Activated T-cell treated with anti-CD3 and anti-CD28 coated beads, Interleukin-2, amount 50 U/mL, for 48 hours (primary cell): ENCODE data around the gene TUBA3E.
"Not testable (repeated sequence)": the region's sequence is repeated elsewhere in the genome, so short reads cannot be mapped to it uniquely, and the experiment has no call there.

Experiments used
- DNase-seq, 2 experiments: peaks; one replicate each; pipeline ENCODE4 v3.0.0-alpha.2; 2020

Gene TUBA3E

GRCh38 chr2:130198343-130198742 is at the start of gene TUBA3E:
Gene TUBA3E, minus strand, starts transcription at chr2:130198439. Its CDS starts 79 bp downstream, at chr2:130198360.
- no peak for DNase-seq

DNA sequence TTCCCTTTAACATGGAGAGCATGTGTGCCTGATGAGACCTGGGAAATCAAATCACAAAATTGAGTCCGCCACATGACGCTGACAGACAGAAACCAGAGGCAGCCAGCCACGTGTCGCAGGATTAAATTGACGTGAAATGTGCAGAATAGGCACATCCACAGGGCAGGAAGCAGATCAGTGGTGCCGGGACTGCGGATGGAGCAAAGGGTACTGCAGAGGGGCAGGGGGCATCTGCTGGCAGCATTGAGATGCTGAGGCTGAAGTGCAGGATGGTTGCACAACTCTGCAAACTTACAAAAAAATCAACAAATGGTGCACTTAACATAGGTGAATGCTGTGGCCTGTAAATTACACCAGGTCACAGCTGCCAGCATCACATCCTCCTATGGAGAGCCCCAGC is 48.2 kb upstream of the TUBA3E start:
- DNase-seq, result no peak

GRCh38 chr2:130245976-130246375 is 47.7 kb upstream of the TUBA3E start:
- DNase-seq, result no peak

- no peak for DNase-seq
Observed at GRCh38 chr2:130243359-130243758, 45.1 kb upstream of the TUBA3E start.

GRCh38 chr2:130241041-130241707 is 42.9 kb upstream of the TUBA3E start:
- no peak for DNase-seq

- DNase-seq, result not testable (repeated sequence)
Observed at GRCh38 chr2:130239581-130239980, 41.3 kb upstream of the TUBA3E start.

- DNase-seq, result not testable (repeated sequence)
Observed at GRCh38 chr2:130233066-130233465, 34.8 kb upstream of the TUBA3E start.

- DNase-seq, result no peak
Observed at GRCh38 chr2:130231656-130232055, 33.4 kb upstream of the TUBA3E start.

GRCh38 chr2:130230907-130231306 is 32.7 kb upstream of the TUBA3E start:
- not testable (repeated sequence) for DNase-seq

GRCh38 chr2:130230376-130230775 is 32.1 kb upstream of the TUBA3E start:
- DNase-seq, result not testable (repeated sequence)

- peak; percentile 38 to 50 for DNase-seq
Observed at GRCh38 chr2:130229161-130229510, 30.9 kb upstream of the TUBA3E start.

GRCh38 chr2:130228467-130229160 is 30.4 kb upstream of the TUBA3E start:
- not testable (repeated sequence) for DNase-seq

GRCh38 chr2:130228005-130228404 is 29.8 kb upstream of the TUBA3E start:
- DNase-seq, result not testable (repeated sequence)

- not testable (repeated sequence) for DNase-seq
Observed at GRCh38 chr2:130222523-130222922, 24.3 kb upstream of the TUBA3E start.

- not testable (repeated sequence) for DNase-seq
Observed at GRCh38 chr2:130220505-130220904, 22.3 kb upstream of the TUBA3E start.

DNA sequence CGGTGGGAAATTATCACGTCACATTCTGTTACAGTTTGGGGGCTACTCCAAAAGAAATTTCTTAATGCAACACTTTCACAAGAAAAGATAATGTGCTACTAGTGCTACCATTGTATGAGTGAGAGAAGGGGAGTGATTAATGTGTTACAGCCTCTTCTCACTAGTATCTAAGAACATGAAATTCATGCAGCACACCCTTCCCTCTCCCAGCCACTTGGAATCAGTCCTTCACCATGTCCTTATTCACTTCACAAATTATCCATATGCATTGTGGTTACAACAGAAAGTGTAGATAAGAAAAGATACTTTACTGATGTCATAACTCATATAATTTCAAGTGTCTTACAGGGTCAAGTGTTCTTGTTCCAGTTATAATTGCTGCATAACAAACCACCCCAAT is 20.9 kb upstream of the TUBA3E start:
- not testable (repeated sequence) for DNase-seq

DNA sequence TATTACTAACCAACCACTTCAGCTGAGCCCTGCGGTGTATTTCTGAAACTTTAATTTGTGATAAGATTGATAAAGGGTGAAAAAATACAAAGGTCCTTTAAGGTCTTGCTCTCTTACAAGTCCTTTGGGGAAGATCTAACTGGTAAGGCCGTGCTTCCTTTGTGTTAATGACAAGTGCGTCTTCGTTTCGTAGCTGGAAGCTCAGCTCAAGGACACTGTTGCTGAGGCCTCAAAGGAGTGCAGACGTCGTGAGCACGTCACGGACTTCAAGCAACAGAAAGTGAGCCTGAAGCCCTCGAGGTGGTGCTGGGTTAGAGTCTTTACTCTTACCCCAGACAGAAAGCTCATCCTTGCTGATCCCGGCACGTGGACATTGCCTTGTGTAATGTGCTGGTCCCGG is 8.8 kb upstream of the TUBA3E start:
- DNase-seq, result not testable (repeated sequence)

GRCh38 chr2:130203150-130203549 is 4.9 kb upstream of the TUBA3E start:
- not testable (repeated sequence) for DNase-seq

GRCh38 chr2:130202518-130202917 is 4.3 kb upstream of the TUBA3E start:
- not testable (repeated sequence) for DNase-seq

DNA sequence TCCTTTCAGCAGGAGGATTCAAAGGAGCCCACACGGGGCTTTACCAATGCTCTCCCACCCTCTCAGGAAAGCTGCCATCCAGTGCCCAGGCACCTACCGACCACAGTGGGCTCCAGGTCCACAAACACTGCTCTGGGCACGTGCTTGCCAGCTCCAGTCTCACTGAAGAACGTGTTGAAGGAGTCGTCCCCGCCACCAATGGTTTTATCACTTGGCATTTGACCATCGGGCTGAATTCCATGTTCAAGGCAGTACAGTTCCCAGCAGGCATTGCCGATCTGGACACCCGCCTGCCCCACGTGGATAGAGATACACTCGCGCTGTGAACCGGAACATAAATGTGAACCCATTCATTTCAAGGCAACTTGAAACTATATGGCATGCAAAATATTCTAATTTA is 2.2 kb downstream of the TUBA3E start:
- DNase-seq, result not testable (repeated sequence)

DNA sequence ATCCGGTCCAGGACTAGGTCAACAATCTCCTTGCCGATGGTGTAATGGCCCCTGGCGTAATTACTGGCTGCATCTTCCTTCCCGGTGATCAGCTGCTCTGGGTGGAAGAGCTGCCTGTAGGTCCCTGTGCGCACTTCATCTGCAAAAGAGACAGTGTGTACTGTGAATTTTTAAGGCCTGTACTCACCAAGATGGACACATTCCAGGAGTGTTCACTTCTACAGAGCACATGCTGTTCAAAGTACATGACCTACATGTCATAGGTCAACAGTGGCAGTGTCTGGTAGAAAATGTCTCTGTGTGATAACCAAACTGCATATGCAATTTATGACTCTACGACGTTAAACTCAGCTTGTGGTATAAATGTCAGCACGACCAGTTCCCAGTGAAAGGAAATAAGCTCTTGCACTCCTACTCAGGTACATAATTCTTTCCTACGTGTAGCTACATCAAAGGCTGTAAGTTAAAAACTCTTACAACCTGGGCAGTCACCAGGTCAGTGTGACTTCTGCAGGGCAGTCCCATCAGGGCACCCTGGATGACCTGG is 3.1 kb downstream of the TUBA3E start:
- DNase-seq, result not testable (repeated sequence)

DNA sequence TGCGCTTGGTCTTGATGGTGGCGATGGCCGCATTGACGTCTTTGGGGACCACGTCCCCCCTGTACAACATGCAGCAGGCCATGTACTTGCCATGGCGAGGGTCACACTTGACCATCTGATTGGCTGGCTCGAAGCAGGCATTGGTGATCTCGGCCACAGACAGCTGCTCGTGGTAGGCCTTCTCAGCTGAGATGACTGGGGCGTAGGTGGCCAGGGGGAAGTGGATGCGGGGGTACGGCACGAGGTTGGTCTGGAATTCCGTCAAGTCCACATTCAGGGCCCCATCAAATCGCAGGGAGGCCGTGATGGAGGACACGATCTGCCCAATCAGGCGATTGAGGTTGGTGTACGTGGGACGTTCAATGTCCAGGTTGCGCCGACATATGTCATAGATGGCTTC is 4.4 kb downstream of the TUBA3E start:
- not testable (repeated sequence) for DNase-seq

DNA sequence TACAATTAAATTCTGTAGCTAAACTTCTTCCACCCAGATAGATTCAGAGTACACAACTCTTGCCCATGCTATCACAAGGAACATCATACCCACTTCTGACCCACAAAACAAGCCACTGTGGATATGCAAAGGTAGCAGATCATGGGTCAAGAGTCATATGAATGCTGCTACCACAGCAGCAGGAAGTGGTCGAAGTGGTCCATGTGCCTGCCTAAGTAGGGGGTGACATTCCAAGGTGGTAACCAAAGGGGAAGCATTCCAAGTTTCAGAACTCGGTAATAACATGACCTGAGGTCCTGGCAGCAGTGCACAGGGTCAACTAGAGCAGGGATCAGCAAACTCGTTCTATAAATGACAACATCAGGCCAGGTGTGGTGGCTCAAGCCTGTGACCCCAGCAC is 5.8 kb downstream of the TUBA3E start:
- DNase-seq, result not testable (repeated sequence)

- not testable (repeated sequence) for DNase-seq
Observed at GRCh38 chr2:130191319-130191718, 6.9 kb downstream of the TUBA3E start.
